ENCODE results near the gene ADAM19.

Gene ADAM19

DNA sequence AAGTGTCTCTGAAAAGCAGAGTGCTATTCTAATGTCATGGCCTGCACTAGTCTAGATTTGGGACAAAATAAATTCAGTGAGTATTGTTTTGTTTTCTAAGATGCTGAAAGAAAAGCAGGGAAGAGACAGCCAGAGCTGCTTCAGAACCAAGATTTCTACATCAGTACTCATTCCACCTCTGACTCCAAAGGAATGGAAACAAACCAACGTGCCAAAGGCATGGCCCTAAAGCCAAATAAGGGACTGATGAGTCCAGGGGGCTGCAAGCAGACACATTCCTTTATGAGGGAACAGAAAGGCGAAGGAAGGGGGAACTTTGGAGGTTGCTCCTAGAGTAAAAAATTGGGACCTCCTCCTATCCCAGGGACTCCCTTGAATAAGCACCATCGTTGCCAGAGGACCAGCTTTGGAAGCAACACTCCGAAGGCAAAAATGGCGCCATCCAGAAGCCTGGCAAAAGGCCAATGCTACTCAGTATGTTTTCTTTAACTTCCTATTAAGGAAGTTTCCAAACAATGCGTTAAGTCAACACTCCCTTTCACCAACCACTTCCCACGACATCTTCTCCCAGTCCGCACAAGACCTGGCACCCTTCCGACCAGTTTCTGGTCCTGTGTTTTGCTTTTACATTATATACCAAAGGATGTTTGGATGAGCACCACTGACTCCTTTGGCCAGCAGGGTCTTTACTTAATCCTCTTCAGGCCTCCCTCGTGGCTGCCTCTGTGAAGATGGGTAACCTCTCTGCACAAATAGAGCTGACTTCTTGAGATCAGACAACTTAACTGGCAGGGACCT lies 31.6 kb downstream of the ADAM19 start:
- no peak for DNase-seq (ENCODE audit: low read depth in 2 of 2)

DNA sequence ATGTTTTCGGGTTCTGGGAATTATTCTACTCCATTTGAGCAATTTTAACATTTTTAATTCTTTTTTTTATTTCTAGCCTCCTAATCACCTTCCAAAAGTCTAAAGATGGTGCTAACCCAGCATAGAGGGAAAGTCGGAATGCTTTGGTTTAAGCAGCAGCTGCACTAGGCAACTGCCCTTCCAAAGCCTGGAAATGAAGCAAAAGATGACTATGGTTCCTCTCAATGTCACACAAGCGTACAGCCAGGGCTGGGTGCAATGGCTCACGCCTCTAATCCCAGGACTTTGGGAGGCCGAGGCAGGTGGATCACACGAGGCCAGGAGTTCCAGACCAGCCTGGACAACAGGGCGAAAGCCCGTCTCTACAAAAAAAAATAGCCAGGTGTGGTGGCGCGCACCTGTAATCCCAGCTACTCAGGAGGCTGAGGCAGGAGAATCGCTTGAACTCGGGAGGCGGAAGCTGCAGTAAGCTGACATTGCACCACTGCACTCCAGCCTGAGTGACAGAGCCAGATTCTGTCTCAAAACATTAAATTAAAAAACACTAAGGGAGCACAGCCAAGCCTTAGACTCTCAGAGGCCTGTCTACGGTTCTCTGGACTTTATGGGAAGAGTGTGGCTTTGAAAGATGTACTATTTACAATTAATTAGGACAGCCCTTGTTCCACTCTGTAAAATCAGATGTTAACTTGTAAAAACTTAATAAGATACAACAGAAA lies 33.1 kb downstream of the ADAM19 start:
- no peak for DNase-seq (ENCODE audit: low read depth in 2 of 2)

DNA sequence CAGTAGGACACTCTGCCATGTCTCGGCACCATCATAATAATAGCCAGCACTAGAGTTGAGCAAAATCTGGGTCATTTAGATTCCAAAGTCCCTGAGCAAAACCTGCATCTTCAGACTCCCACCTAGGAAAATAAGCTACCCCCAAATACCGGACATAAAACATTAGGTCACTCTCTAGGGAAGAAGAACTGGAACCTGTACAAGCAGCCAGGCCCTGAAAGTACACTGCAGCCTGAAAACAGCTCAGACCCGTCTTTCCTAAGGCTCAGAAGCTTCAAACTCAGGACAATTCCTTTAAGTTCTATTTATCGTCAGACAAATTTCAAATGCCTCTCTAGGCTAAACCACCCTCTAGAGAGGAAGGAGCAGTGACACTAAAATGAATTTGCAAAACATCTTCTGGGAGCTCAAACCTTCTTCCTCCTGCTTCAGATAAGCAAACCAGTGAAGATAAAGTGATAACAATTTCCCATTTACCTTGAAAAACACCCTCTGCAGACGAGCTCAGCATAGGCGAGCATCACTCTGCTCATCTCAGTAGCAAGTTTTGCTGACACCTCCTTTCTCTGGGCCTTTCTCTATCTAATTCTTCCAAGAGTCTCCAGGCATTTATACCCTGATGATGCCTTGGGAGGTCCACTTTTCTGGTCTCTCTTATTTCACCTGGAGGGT lies 34.0 kb downstream of the ADAM19 start:
- DNase-seq (ENCODE audit: low read depth in 2 of 2) = no peak

DNA sequence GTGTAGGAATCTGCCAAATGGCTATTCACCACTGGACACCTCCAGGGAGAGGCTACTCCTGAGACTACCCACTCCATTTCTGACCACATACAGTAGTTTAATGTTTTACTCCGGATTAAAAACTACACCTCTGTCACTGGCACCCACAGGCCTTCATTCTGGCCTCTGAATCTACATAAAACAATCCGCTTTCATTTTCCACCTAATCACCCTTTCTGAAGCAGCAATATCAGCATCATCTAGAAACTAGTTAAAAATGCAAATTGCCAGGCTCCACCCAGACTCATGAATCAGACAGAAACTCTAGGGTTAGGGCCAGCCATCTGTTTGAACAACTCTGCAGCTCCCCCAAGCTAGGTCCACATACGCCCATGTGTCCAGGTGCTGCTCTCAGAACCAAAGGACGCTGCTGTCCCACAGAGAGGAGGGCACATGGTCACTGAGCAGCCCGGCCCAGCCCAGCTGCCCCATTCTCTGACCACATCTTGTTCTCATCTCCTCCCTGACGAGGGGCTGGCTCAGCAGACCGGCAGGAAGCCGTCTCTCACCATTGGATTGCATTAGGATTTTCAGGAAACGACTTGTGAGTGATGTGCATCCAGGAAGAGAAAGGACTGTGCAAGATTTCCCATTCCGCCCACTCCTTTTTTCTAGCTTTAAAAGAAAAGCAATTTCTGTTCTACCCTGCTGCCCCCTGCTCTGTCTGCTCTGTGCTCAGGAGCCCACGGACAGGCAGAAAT lies 34.7 kb downstream of the ADAM19 start:
- peak; percentile 12 to 31 for DNase-seq (ENCODE audit: low read depth in 2 of 2)

DNA sequence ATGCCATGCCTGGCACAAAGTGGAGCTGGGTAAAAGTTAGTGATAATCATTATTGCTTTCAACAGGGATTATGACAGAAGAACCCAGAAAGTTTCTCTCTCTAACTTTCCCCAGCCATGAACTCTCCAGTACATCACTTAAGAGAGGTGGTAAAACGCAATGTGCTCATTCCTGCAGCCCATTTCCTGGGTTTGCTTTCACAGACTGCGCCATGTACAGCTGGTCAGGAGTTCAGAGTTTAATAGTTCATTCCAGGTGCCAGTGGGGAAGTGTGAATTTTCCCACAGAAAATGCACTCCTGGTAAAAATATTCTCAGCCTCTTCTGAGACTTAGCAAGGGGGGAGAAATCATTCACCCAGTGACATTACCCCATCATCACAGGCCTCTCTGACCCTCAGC lies 35.5 kb downstream of the ADAM19 start:
- no peak for DNase-seq (ENCODE audit: low read depth in 2 of 2)

DNA sequence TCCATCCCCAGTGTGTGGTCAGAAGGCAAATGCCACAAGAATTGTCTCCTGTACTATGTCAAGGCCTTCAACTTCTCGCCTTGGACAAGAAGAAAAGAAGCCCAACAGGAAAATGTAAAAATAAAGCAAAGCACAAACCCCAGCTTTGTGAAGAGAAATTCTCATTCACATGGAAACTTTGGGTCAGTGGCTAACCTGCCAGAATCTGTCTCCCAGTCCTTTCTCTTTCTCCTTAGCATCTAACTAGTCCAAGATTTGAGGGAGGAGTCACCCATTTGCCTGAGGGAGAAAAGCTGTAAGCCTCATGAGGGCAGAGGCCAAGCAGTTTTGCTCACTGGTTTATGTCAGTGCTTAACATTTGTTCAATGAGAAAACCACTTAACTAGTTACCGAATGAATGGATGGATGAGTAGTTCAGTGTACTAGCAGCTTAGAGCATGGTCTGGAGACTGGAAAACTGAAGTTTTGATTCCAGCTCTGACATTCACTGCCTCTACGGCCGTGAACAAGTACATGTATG lies 36.0 kb downstream of the ADAM19 start:
- no peak for DNase-seq (ENCODE audit: low read depth in 2 of 2)

DNA sequence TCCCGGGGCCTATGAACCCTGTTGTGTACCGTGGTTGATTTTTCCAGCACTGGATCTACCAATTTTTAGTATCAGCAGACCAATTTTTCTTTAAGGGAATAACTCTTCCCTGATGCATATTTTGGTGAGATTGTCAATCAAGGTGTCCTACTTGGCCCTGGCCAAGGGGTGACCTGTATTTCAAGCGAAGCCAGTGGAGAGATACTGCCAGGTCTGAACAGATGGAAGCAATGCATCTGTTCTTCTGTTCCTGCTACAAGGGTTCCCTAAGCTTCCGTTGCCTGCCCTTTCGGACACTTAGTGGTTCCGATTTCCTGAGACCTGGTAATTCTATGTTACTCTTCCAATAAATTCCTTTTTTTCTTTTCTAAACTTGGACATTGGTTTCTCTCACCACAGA lies 37.3 kb downstream of the ADAM19 start:
- DNase-seq (ENCODE audit: low read depth in 2 of 2) = no peak

DNA sequence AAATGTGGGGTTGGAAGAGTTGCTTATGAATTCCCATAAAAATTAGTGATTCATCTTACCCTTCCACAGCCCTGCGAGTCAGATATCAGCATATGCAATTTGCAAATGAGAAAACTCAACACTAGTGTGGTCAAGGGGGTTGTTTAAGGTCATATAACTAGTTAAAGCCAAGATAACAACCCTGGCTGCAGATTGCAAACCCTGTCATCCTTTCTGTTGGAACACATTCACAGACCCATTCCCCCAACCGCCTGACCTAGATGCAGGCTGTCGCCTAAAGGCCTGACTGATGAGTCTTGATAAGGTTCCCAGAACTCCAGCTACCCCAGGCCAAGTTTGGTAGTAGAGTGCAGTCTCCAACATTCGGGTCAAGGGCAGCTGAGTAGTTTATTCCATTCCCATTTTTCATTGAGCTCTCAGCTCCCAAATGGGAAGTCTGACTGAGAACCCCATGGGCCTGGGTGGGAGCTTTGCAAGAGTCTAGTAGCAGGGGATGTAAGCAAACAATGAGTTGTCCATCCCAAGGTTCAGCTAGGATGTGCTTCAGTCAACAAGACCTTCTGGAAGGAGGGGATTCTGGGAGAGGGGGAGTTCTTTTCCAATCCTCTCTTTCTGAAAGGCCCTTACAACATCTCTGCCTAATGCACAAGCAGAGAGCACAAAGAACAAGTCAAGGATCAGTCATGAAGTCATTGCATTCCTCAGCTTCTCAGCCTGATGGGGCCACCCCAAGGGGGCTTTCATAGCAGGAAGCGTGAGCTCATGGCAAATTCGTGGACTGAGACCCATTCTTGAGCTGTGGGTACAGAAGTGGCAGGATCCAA lies 40.3 kb downstream of the ADAM19 start:
- DNase-seq (ENCODE audit: low read depth in 2 of 2) = no peak

DNA sequence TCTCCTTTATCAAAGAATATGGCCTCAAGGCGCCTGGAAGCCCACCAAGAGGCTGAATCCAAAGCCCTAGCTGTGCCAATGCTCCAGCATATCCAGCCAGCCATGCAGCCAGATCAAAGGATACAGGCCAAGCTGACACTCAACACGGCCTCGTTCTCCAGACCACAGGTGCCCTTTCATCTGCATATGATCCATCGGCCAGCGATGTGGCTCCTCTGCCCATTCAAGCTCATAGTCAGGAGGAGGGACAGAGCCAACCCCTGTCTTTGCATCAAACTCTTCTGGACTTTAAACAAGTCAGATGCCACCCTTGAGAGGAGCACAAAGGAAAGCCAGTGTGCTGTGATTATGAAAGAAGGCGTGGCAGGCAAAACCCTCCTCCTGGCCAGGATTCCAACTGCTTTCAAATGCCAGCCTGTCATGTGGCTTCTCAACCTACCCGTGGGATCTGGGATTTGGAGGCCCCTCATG lies 42.5 kb downstream of the ADAM19 start:
- DNase-seq (ENCODE audit: low read depth in 2 of 2) = no peak

DNA sequence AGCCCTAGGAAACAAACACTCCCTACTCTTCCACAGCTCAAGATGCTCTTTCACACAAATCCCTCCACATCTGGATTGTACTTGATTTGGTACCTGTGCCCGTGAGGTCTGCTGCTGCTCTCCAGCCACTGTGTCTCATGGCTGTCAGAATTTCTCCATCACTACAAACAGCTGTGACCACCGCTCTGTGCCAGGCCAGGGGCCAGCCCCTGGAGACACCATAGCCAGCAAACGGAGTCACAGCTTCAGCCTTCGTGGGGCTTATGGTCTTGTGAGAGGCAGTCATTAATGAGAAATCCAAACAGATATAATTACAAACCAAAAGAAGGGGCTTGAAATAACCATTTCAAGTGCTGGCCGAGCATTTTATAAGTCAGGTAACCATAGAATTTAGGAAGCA lies 43.6 kb downstream of the ADAM19 start:
- DNase-seq (ENCODE audit: low read depth in 2 of 2) = no peak

DNA sequence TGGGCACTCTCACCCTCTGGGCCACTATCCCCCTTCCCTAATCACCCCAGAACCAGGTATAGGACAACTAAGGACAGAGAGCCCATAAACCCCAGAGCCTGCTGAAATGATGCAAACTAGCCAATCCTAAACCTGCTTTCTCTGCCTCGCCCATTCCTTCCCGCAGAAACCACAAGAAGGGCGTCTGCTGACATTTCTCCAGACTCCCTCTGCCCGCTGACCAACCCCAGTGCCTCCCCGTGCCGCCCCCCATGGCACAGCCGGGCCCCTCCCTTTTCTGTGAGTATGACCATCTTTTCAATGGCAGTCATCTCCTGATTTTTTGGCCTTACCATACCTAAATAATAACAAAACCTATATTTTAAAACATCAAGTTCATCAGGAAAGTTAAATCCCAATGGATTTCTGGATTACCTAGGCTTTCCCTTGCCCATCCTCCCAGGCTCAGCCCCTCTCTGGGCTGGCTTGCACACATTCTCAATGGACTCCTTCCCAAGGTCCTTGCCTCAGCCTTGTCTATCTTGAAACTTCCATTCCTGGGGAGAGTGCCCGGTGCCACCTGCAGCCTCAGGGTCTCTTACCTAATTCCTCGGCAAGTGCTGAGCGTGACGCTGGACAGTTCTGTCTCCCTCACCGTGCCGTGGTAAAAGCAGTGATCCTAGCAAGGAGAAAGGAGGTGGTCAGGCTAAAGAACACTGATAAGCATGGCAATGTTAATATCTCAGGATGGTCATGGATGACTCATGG lies 45.2 kb downstream of the ADAM19 start:
- DNase-seq (ENCODE audit: low read depth in 2 of 2) = no peak

DNA sequence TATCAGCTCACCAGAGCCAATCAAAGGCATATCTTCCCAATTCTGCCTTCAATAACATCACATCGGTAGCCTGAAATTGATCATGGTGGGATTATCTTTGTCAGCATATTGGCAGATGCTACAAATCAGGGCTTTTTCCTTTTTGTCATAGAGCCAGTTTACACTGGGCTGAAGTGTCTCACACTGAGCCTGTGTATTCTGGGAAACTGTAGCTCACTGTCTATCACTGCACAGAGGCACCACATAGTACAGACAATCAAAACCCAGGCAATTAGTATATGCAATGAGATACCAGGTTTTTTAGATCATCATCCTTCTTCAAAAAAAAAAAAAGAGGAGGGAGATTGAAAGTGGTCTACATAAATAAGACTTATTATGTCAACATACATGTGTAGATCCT lies 46.6 kb downstream of the ADAM19 start:
- no peak for DNase-seq (ENCODE audit: low read depth in 2 of 2)

DNA sequence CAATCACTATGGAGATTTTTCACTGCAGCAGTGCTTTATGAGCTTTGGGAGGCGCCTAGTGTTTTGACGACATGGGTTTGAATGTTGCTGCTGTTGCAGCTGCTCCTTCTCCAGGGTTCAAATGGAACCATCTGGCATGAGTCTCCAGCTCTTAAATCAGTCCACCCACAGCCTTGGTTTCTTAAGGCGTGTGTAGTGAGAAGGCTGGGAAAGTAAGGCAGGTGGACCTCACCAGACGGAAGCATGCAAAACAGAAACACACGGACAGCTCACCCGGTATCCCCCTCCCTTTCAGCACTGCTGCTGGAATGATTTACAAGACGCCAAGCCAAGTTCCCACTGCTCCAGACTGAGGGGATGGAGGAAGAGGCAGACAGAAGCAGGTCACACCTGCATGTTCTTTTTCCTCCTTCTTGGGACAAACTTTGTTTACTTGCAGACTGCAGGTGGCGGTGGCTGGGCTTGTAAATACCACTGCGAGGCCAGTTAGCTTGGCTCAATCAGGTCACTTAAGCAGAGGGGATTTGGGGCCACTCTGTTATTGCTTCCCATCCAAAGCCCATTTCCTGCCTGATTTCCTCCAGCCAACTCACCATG lies 47.4 kb downstream of the ADAM19 start:
- DNase-seq (ENCODE audit: low read depth in 2 of 2) = no peak

DNA sequence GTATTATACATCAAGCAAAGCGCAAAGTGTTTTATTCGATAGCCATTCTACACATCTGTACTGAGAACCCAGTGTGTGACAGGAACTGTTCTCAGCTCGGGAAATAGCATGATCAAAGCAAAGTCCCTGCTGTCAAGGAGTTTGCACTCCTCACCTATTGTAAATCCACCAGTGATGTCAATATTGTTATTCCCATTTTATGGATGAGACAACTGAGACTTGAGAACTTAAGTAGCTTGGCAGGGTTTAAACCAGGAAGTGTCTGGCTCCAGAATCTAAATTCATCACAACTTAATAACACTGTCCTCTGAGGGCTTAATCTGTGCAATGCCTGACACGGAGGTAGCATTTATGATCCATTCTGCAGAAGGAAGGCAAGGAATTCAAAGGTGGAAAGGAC lies 50.7 kb downstream of the ADAM19 start:
- DNase-seq (ENCODE audit: low read depth in 2 of 2) = no peak

DNA sequence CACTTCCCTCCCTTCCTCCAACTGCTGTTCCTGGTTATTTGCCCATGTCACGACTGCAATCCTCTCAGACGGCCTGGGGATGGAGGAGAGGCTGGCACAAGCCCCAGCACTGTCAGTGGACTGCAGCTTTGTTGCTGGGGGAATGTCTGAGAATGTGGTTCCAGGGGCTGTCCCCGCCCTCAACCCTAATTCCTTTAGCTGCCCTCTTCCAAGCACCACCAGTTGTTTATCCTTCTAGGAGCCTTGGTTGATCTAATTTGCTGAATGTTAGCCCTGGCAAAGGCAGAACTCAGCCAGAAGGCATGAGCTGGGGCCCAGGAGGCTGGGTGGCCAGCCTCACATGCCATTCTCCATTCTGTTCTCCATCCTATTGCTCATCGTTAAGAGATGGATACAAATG lies 51.6 kb downstream of the ADAM19 start:
- no peak for DNase-seq (ENCODE audit: low read depth in 2 of 2)

DNA sequence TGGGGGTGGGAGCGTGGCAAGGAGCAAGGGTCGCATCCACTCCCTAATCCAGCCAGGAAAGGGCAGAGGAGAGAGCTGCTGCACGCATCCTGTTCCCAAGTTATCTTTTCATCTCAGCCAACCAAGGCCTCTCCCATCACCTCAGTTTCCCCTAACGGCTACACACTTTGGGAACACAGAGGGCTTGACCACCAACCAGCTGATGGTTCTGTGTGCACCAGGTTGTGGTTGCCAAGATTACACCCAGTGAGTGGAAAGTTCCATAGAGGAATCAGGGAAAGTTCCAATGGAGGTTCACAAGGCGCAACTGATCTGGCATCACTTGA lies 53.9 kb downstream of the ADAM19 start:
- DNase-seq (ENCODE audit: low read depth in 2 of 2) = no peak

DNA sequence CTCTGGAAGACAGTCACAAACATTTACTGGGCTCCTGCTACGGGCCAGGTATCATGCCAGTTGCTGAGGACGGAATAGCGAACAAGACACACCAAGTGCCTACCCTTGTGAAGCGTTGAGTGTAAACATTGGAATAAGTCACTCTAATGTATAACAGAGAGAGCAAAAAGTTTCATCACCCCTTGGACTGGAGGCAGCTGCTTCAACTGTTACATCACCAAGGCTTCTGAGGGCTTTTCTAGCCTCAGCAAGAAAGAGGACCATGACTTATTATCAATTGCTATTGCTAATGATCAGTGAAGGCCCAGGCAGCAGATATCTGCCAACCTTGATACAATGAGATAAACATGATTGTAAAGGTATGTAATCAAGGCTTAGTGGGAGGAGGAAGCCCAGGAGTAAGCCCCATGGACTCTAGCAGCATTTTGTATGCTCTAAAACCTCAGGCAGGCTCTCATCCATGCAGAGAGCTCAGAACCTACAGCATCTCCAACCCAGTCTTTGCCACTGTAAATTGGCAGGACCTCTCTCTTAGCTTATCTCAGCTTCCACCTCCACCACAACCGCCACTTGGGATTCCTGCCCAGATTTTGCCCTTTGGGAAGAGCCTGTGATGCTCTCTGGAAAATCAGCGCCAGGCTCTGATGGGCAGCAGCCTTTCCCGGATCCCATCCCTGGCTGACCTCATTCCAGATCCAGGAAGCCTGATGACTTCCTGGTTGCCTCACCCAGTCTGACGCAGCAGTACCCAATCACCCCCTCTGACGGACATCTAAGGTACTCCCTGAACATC lies 54.5 kb downstream of the ADAM19 start:
- DNase-seq (ENCODE audit: low read depth in 2 of 2) = no peak

DNA sequence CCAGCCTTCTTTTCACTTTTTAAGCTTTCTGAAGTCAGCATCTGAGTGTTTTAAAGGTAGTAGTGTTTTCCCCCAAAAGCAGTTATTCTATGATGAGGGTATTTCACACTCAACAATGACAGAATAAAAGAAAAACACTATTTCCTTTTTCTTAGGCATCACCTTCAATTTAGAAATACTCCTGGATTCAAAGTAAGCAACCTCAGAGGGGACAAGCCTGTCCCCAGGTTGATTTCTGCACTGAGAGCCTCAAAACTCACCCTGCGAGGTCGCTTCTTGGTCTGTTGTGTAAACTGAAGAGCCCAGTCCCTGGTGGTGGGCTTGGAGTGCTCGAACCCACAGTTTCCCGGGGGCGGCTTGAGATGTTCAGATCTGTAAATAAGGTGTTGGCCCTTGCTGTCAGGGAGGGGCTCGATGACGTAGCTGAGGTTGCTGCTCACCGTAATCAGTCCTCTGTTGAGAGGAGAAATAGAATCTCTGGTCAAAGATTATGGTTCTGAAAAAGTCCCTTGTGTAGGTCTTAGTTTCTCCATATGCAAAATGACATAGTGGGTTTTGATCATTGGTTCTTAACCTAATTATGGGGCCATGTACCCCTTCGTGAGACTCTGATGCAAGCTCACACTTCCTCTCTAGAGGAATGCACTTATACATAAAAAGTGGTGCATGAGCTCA lies 55.9 kb downstream of the ADAM19 start:
- no peak for DNase-seq (ENCODE audit: low read depth in 2 of 2)

DNA sequence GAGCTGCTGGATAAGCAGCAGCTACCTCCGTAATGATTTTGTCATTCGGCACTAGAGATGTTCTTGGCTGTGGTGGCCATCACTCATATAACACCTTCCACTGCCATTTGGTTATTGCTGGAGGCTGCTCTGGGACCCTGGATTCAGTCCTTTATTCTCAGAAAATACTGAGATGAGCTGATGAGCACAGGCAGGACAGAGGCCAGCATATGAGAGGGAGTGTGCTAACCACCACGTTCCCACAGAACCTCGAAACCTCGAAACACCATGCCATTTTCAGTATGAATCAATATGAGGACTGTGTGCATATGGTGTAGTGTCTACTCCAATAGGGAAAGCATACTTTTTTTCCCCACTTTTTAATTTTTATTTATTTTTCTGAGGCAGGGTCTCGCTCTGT lies 56.6 kb downstream of the ADAM19 start:
- DNase-seq (ENCODE audit: low read depth in 2 of 2) = no peak

Measured in stimulated activated CD4-positive, alpha-beta T cell treated with anti-CD3 and anti-CD28 coated beads, Interleukin-15, amount 100 ng/mL, for 48 hours (primary cell).